ENCODE measurements around the gene IGFBP7.

IGFBP7 gene

DNA sequence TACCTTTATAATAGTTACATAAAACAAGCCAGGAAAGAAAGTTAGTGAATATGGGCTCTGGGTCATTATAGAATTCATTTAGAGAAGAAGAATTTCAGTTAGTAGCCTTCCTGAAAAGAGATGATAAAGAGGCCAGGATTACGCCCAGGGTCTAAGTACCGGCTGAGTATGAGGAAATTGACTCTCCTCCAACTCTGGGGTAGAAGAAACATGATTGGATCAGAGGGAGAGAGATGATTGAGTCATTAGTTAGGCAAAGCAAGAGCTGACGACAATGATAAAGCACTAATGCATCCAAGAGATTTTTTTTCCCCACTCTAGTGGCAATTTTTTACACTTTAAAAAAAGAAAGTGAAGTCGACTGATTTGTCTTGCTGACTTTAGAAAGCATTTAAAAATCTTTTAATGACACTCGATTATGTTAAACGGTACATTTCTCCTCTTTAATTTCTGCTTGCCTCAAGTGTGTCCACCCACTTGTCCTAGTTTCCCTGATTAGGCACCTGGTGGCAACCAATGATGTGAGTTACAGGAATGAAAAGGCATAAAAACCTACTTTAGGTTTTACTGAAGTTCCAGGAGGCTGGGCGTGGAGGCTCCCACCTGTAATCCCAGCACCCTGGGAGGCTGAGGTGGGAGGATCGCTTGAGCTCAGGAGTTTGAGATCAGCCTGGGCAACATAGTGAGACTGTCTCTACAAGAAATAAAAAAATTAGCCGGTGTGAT is 37.3 kb upstream of the IGFBP7 start:
- TF ChIP-seq, protein P1, sequence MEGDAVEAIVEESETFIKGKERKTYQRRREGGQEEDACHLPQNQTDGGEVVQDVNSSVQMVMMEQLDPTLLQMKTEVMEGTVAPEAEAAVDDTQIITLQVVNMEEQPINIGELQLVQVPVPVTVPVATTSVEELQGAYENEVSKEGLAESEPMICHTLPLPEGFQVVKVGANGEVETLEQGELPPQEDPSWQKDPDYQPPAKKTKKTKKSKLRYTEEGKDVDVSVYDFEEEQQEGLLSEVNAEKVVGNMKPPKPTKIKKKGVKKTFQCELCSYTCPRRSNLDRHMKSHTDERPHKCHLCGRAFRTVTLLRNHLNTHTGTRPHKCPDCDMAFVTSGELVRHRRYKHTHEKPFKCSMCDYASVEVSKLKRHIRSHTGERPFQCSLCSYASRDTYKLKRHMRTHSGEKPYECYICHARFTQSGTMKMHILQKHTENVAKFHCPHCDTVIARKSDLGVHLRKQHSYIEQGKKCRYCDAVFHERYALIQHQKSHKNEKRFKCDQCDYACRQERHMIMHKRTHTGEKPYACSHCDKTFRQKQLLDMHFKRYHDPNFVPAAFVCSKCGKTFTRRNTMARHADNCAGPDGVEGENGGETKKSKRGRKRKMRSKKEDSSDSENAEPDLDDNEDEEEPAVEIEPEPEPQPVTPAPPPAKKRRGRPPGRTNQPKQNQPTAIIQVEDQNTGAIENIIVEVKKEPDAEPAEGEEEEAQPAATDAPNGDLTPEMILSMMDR (conservative IDR thresholded peaks at IDR 0.05; ENCODE audit: control insufficient read depth, insufficient read depth, low read depth, low read length): no peak
- H3K4me3 ChIP-seq (ENCODE audit: control insufficient read depth, low read depth, low read length): no peak overlapping the region
- peak; percentile 91 for DNase-seq (ENCODE audit: low read depth)

DNA sequence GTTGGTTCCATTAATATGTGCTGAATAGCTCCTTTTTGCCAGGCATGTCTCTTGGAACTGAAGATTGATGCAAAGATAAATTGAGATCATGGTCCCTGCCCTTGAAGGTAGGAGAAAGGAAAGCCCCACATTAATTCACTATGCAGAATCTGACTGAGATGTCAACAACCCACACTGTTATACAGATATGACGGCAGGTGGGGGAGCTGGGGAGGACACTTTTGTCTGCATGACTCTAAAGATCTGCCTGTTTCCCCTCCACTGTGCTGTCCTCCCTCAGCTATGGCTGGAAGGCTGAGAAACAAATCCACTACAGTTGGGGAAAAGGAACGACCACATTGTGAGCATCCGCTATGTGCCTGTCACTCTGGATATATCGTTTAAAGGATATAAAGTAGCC is 36.3 kb upstream of the IGFBP7 start:
- TF ChIP-seq, protein P1 (conservative IDR thresholded peaks at IDR 0.05; ENCODE audit: control insufficient read depth, insufficient read depth, low read depth, low read length): no peak
- no peak for DNase-seq (ENCODE audit: low read depth)
- no peak overlapping the region for H3K4me3 ChIP-seq (ENCODE audit: control insufficient read depth, low read depth, low read length)

DNA sequence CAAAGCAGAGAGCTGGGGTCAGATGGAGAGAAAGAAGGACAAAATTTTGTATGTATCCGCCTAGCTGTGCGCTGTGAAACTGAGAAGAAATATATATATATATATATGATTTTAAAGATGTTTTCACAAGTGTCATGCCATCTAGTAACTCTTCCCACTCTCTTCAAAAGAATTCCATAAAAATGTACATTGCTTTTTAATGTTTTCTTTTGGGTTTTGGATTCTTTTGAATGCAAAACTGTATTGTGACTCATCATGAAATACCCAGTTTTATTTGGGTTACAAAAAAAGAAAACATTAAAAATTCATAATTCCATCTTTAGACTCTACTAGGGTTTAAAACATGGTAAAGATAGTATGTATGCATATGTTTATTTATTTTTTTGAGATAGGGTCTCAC is 34.3 kb upstream of the IGFBP7 start:
- H3K4me3 ChIP-seq (ENCODE audit: control insufficient read depth, low read depth, low read length): no peak overlapping the region
- no peak for DNase-seq (ENCODE audit: low read depth)
- TF ChIP-seq, protein P1 (conservative IDR thresholded peaks at IDR 0.05; ENCODE audit: control insufficient read depth, insufficient read depth, low read depth, low read length): no peak

DNA sequence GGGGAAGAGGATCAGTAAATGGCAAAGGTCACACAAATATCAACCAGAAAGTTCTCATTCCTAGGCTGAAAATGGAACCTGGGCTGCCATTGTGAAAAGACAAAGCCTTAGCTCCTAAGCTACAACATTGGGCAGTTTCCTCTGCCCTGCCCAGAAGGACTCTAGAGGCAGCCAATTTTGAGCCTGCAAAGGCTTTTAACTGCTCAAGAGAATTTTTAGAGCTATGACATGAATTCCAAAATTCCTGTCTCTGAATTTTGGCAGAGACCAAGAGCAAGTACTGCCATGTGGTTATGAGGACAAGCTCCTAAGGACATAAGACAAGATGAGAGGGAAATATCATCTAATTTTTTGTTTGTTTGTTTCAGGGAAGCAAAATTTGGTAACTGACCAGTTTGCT is 29.6 kb upstream of the IGFBP7 start:
- no peak for DNase-seq (ENCODE audit: low read depth)
- no peak overlapping the region for H3K4me3 ChIP-seq (ENCODE audit: control insufficient read depth, low read depth, low read length)
- TF ChIP-seq, protein P1 (conservative IDR thresholded peaks at IDR 0.05; ENCODE audit: control insufficient read depth, insufficient read depth, low read depth, low read length): no peak

DNA sequence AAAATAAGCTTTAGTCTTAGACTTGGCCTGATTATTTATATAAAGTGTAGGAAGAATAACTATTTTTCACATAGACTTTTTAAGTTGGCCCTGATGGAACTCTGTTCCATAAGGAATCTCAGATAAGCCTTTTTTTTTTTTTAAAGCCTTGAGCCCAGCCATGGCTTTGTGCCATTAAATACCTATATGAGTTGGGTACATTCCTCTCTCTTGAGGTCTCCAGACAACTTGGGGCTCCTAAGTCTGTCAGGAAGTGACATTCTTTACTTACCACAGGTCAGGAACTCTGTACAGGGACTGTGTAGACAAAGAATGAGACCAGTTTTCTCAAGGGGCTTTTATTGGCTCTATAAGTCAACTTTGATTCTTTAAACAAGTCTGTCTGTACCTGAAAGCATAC is 27.1 kb upstream of the IGFBP7 start:
- no peak overlapping the region for H3K4me3 ChIP-seq (ENCODE audit: control insufficient read depth, low read depth, low read length)
- TF ChIP-seq, protein P1 (conservative IDR thresholded peaks at IDR 0.05; ENCODE audit: control insufficient read depth, insufficient read depth, low read depth, low read length): no peak
- DNase-seq (ENCODE audit: low read depth): no peak

DNA sequence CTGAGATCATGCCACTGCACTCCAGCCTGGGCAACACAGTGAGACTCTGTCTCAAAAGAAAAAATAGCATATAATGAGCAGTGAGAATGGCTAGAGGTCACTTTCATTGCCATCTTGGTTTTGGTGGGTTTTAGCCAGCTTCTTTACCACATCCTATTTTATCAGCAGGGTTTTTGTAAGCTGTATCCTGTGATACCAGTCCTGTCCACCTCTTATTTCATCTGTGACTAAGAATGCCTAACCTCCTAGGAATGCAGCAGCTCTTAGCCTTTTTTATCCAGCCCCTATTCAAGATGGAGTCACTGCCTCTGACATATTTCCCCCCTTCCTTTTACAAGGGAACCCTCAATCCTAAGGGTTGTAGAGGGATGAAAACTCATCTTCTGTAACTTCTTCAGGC is 26.1 kb upstream of the IGFBP7 start:
- DNase-seq (ENCODE audit: low read depth): peak; percentile 49
- H3K4me3 ChIP-seq (ENCODE audit: control insufficient read depth, low read depth, low read length): no peak overlapping the region
- TF ChIP-seq, protein P1 (conservative IDR thresholded peaks at IDR 0.05; ENCODE audit: control insufficient read depth, insufficient read depth, low read depth, low read length): no peak

Data from fibroblast of mammary gland (primary cell).